RWPE2 (cell line): ENCODE results near the gene CCDC38.
A peak's percentile ranks its signal among the peaks of the same experiment; 100 is the strongest.
"Not testable (repeated sequence)": the region's sequence is repeated elsewhere in the genome, so short reads cannot be mapped to it uniquely, and the experiment has no call there.

Experiments
- ATAC-seq: fragments of 200-7000 bp; cut with Tn5 transposase; 3 replicates; pipeline ENCODE4 v1.9.1; 2021; ENCODE audit warnings: low read depth
- DNase-seq: peaks from one replicate; pipeline ENCODE4 v3.0.0-alpha.2; 2020; ENCODE audit warnings: low spot score
- H3K27ac ChIP-seq: fragments of 450-650 bp; 2 replicates; pipeline ENCODE4 v1.5.1; 2017; ENCODE audit warnings: mild to moderate bottlenecking; ENCODE audit not compliant: poor library complexity, severe bottlenecking
- H3K27me3 ChIP-seq: fragments of 250-450 bp; sonication (Bioruptor Pico); 2 replicates; pipeline ENCODE4 v1.5.1; 2021; ENCODE audit warnings: mild to moderate bottlenecking, moderate library complexity; ENCODE audit not compliant: insufficient read depth, poor library complexity, severe bottlenecking
- H3K36me3 ChIP-seq: fragments of 250-450 bp; sonication (Bioruptor Pico); 2 replicates; pipeline ENCODE4 v1.5.1; 2020; ENCODE audit warnings: low read depth, mild to moderate bottlenecking, moderate library complexity
- H3K4me1 ChIP-seq: fragments of 250-450 bp; sonication (Bioruptor Pico); 2 replicates; pipeline ENCODE4 v1.5.1; 2021; ENCODE audit warnings: mild to moderate bottlenecking, moderate library complexity; ENCODE audit not compliant: insufficient read depth, poor library complexity, severe bottlenecking
- H3K4me3 ChIP-seq: fragments of 250-450 bp; sonication (Bioruptor Pico); 2 replicates; pipeline ENCODE4 v1.5.1; 2021; ENCODE audit warnings: mild to moderate bottlenecking, moderate library complexity; ENCODE audit not compliant: severe bottlenecking
- H3K9me3 ChIP-seq: fragments of 250-450 bp; sonication (Bioruptor Pico); 2 replicates; pipeline ENCODE4 v1.5.1; 2021; ENCODE audit warnings: mild to moderate bottlenecking, moderate library complexity; ENCODE audit not compliant: severe bottlenecking
- TF ChIP-seq, protein P1 (sequence below): fragments of 450-650 bp; IDR thresholded peaks from one replicate; pipeline ENCODE4 v1.5.1; 2017; ENCODE audit warnings: mild to moderate bottlenecking, moderate library complexity; ENCODE audit not compliant: poor library complexity, severe bottlenecking

Gene CCDC38

GRCh38 chr12:95972832-95973456 lies 30.5 kb upstream of the CCDC38 start:
- no peak overlapping the region for H3K27ac ChIP-seq

DNA sequence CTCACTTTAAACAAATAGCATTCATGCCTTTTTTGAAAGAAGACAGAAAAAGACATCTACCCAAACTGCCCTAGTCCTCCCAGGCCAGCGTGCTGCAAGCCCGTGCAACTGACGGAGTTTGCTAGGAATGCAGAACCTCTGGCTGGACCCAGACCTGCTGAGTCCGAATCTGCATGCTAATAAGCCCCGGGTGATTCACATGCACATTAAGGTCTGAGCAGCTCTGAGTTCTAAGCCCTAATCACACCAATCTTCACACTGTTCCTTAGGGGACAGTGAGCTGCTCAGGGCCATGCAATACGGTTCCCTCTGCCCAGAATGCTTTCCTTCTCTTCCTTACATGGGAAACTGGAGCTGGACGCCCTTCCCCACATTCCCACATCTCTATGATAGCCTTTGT lies 28.5 kb upstream of the CCDC38 start:
- ATAC-seq (peak; percentile 33; the same call in 2 of the 3 replicates), DNase-seq (no peak)
- no peak overlapping the region for H3K27ac ChIP-seq
- H3K4me3 ChIP-seq = no peak overlapping the region
- no peaks in the 10 kb centered on the region for H3K9me3 ChIP-seq
- H3K36me3 ChIP-seq = no peaks in the 10 kb centered on the region
- TF ChIP-seq, protein P1, sequence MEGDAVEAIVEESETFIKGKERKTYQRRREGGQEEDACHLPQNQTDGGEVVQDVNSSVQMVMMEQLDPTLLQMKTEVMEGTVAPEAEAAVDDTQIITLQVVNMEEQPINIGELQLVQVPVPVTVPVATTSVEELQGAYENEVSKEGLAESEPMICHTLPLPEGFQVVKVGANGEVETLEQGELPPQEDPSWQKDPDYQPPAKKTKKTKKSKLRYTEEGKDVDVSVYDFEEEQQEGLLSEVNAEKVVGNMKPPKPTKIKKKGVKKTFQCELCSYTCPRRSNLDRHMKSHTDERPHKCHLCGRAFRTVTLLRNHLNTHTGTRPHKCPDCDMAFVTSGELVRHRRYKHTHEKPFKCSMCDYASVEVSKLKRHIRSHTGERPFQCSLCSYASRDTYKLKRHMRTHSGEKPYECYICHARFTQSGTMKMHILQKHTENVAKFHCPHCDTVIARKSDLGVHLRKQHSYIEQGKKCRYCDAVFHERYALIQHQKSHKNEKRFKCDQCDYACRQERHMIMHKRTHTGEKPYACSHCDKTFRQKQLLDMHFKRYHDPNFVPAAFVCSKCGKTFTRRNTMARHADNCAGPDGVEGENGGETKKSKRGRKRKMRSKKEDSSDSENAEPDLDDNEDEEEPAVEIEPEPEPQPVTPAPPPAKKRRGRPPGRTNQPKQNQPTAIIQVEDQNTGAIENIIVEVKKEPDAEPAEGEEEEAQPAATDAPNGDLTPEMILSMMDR = no peak
- H3K4me1 ChIP-seq = no peaks in the 10 kb centered on the region
- no peaks in the 10 kb centered on the region for H3K27me3 ChIP-seq

More at GRCh38 chr12:95972832-95973456, 30.5 kb upstream of the CCDC38 start:
- TF ChIP-seq, protein P1 = no peak
- no peak for DNase-seq
- no peak for ATAC-seq
- no peaks in the 10 kb centered on the region for H3K9me3 ChIP-seq
- H3K27me3 ChIP-seq = no peaks in the 10 kb centered on the region
- no peaks in the 10 kb centered on the region for H3K4me1 ChIP-seq
- H3K4me3 ChIP-seq = no peak overlapping the region
- no peaks in the 10 kb centered on the region for H3K36me3 ChIP-seq

DNA sequence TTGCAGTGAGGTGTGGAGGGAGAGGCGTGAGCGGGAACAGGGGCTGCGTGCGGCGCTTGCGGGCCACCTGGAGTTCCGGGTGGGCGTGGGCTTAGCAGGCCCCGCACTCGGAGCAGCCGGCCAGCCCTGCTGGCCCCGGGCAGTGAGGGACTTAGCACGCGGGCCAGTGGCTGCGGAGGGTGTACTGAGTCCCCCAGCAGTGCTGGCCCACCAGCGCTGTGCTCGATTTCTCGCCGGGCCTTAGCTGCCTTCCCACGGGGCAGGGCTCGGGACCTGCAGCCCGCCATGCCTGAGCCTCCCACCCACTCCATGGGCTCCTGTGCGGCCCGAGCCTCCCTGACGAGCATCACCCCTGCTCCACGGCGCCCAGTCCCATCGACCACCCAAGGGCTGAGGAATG lies 26.7 kb upstream of the CCDC38 start:
- H3K9me3 ChIP-seq, H3K36me3 ChIP-seq, ATAC-seq: not testable (repeated sequence)

DNA sequence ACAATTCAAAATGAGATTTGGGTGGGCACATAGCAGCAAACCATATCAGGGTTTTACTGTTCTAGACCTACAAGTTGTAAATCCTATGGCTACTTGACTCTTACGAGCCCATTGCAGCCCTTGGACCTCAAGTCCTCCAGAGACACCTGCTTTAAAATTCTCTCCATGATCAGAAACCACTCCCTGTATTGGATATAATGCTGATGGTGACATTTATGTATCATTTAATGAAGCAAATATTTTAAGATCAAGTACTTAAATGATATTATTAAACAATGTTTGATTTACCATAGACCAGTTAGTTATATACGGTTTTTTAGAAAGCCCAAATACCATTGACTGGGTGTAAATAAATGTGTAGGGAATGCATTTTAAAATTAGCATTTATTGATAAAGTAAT lies 24.9 kb upstream of the CCDC38 start:
- Histone ChIP-seq H3K27me3 (no peaks in the 10 kb centered on the region), H3K4me3 (no peak overlapping the region), H3K36me3 (no peaks in the 10 kb centered on the region), H3K9me3 (no peaks in the 10 kb centered on the region), H3K4me1 (no peaks in the 10 kb centered on the region), H3K27ac (no peak overlapping the region)
- DNase-seq (no peak), ATAC-seq (no peak)
- TF ChIP-seq, protein P1 = no peak

More for the DNA sequence above, 26.7 kb upstream of the CCDC38 start:
- not testable (repeated sequence) for DNase-seq, H3K27me3 ChIP-seq, H3K4me3 ChIP-seq, H3K4me1 ChIP-seq, H3K27ac ChIP-seq

DNA sequence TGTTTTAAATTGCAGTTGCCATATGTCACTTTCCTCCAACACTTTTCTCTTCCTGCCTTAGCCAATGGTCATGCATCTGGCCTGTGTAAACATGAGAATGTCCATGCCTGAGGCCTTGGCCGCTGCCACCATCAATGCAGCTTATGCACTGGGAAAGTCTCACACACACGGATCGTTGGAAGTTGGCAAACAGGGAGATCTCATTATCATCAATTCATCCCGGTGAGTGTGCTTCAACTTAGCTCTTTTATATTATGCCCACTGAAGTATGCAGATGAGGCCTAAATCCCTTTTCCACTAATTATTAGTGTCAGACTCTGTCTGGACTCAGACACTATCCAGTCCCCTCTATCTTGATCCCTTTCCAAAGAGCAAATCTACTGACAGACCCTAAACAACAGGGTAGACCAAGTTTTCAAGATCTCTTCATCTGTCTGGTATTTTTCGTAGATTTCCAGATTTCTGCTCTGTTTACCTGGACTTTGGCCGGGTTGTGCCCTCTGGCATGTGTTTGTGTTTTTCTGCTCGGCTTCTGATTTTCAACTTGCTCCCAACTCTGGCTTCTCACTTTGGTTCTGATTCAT lies 24.0 kb upstream of the CCDC38 start:
- TF ChIP-seq, protein P1 = no peak
- Histone ChIP-seq H3K36me3 (no peaks in the 10 kb centered on the region), H3K4me3 (no peak overlapping the region), H3K9me3 (no peaks in the 10 kb centered on the region), H3K27ac (no peak overlapping the region), H3K4me1 (no peaks in the 10 kb centered on the region), H3K27me3 (no peaks in the 10 kb centered on the region)
- no peak for ATAC-seq
- DNase-seq = no peak
